Lower leg skin (tissue), 3 donors: ENCODE results near the gene DNAI2.

Experiments used
- POLR2A ChIP-seq, 2 donors: fragments of 450-650 bp; IDR thresholded peaks; one replicate each; pipeline ENCODE4 v1.6.1; 2016 to 2017; ENCODE audit warnings: antibody characterized with exemption in 2 of 2, mild to moderate bottlenecking in 1 of 2, moderate library complexity in 1 of 2
- TF ChIP-seq, protein P1 (sequence below), 3 donors: fragments of 450-650 bp; IDR thresholded peaks; one replicate each; pipeline ENCODE4 v1.5.1; 2016; ENCODE audit warnings: antibody characterized with exemption in 3 of 3, mild to moderate bottlenecking in 3 of 3, moderate library complexity in 2 of 3

GRCh38 chr17:74362810-74363498 is 88.9 kb downstream of the DNAI2 start:
- TF ChIP-seq, protein P1, sequence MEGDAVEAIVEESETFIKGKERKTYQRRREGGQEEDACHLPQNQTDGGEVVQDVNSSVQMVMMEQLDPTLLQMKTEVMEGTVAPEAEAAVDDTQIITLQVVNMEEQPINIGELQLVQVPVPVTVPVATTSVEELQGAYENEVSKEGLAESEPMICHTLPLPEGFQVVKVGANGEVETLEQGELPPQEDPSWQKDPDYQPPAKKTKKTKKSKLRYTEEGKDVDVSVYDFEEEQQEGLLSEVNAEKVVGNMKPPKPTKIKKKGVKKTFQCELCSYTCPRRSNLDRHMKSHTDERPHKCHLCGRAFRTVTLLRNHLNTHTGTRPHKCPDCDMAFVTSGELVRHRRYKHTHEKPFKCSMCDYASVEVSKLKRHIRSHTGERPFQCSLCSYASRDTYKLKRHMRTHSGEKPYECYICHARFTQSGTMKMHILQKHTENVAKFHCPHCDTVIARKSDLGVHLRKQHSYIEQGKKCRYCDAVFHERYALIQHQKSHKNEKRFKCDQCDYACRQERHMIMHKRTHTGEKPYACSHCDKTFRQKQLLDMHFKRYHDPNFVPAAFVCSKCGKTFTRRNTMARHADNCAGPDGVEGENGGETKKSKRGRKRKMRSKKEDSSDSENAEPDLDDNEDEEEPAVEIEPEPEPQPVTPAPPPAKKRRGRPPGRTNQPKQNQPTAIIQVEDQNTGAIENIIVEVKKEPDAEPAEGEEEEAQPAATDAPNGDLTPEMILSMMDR (IDR thresholded peaks at IDR 0.05): no peak
- no peak for TF ChIP-seq POLR2A (IDR thresholded peaks at IDR 0.05)
